Pancreas (tissue), 10 donors: ENCODE data around the gene SSH3. TPM values are rescaled to one million over a fixed set of nuclear protein-coding genes. Genes with fewer than 3 reads are reported as not detected.

ENCODE experiments used
- ATAC-seq, 4 donors: fragments of 200-7000 bp; cut with Tn5 transposase; one replicate each; pipeline versions ENCODE4 v1.8.0 to v1.9.1; 2020; ENCODE audit warnings: mild to moderate bottlenecking in 4 of 4, moderate library complexity in 4 of 4
- DNase-seq, 6 donors: peaks; one replicate each; pipeline ENCODE4 v3.0.0-alpha.2; 2020
- FAIRE-seq: peaks from 2 replicates; lab custom pipeline; 2012; peaks lifted over from hg19 to GRCh38; lab: Jason Lieb, UNC
- H3K27ac ChIP-seq, 4 donors: fragments of 200-600 bp; sonication (generic); 1 replicate in 3 of 4; 2 replicates in 1 of 4; pipeline versions ENCODE4 v1.5.0 to v1.8.0; 2020
- H3K27me3 ChIP-seq, 4 donors: fragments of 200-600 bp; one replicate each; pipeline ENCODE4 v1.8.0; 2021
- H3K36me3 ChIP-seq, 3 donors: fragments of 200-600 bp; sonication (generic) in 1 of 3; one replicate each; pipeline versions ENCODE4 v1.5.0 to v1.8.0; 2020 to 2021
- H3K4me1 ChIP-seq, 3 donors: fragments of 200-600 bp; one replicate each; pipeline ENCODE4 v1.8.0; 2021
- H3K4me3 ChIP-seq, 4 donors: fragments of 200-600 bp; sonication (generic) in 2 of 4; one replicate each; pipeline versions ENCODE4 v1.5.0 to v1.8.0; 2020 to 2021
- H3K9me3 ChIP-seq, 4 donors: fragments of 200-600 bp; one replicate each; pipeline ENCODE4 v1.8.0; 2021
- CTCF ChIP-seq, 4 donors: fragments of 200-600 bp; sonication (generic) in 3 of 4; IDR thresholded peaks; one replicate each; pipeline versions ENCODE4 v1.5.0 to v1.8.0; 2021; ENCODE audit warnings: antibody characterized with exemption in 4 of 4
- WGBS, 2 donors: extraction: QIAGEN DNeasy Blood & Tissue Kit; methylation state at CpG; one replicate each; pipeline ENCODE4 v1.1.7; 2013; 5-methylcytosine and 5-hydroxymethylcytosine counted together
- intact Hi-C, 3 donors: fragments of 100-400 bp; cut with DNase I; formaldehyde crosslinking; loops; one replicate each; pipeline versions ENCODE4 v1.11.1 to v1.14.2; 2022
- polyA plus RNA-seq, 2 donors: library from polyadenylated mRNA; stranded (reverse); fragments of 200-250 nt; gene quantifications; one replicate each; pipeline ENCODE4 v1.2.3, GENCODE V29; 2013
- total RNA-seq, 6 donors: library from RNA; stranded (reverse); fragmentation: NEBNext Ultra II Directional in 4 of 6; extraction: Animal tissue kit (Norgen Biotek cat#: 25700) in 4 of 6; gene quantifications; one replicate each; pipeline versions ENCODE4 v1.2.1 to v1.2.4, GENCODE V29; 2021 to 2023
- donor health status: healthy with polysubstance abuse.
- donor health status: DM: no; HTN: no; CAD: no; lungs with moderate emphysema.
- donor health status: DM: no; HTN: no; CAD: no.
- donor health status: control.
- donor health status: control.
- donor health status: Bipolar disorder and iron deficiency.
- donor health status: DM: yes; HTN: yes; CAD: no.
- donor health status: DM: no; HTN: no; CAD: no.
- donor health status: DM: no; HTN: no; CAD: no.
- donor health status: DM: yes; HTN: yes; CAD: no.

SSH3 gene
- total and polyA plus RNA-seq, 8 donors = 15.2 to 29.2 (median 23.3) TPM

GRCh38 chr11:67347964-67348749, 44.8 kb downstream of the SSH3 start:
- H3K27me3 ChIP-seq = no peaks in the 10 kb centered on the region
- no peaks in the 10 kb centered on the region for H3K36me3 ChIP-seq
- intact Hi-C loops = loop anchor here in 1 of 3 donors (5.0 kb wide), 1 partner anchor 34 kb away; no protein-coding TSS in a partner anchor
- H3K4me1 ChIP-seq = peaks cover 26 to 45% (median 27%) of the 10 kb centered on the region in 3 donors
- no peak for FAIRE-seq
- DNase-seq = no peak
- ATAC-seq = no peak
- H3K27ac ChIP-seq = peak overlapping the region in 1 of 4 donors; percentile 0
- H3K4me3 ChIP-seq = no peak overlapping the region
- H3K9me3 ChIP-seq = no peaks in the 10 kb centered on the region
- TF ChIP-seq CTCF (IDR thresholded peaks at IDR 0.05) = no peak
- WGBS, 2 donors = 69 to 73% methylated on average over 11 of the region's 11 CpGs

GRCh38 chr11:67349036-67349435, 45.7 kb downstream of the SSH3 start:
- DNase-seq = no peak
- intact Hi-C loops = loop anchor here in 1 of 3 donors (5.0 kb wide), 1 partner anchor 33 kb away; no protein-coding TSS in a partner anchor
- ATAC-seq = no peak
- Histone ChIP-seq H3K36me3 (no peaks in the 10 kb centered on the region), H3K27me3 (no peaks in the 10 kb centered on the region), H3K4me3 (no peak overlapping the region), H3K27ac (peak overlapping the region in 1 of 4 donors; percentile 0), H3K4me1 (peaks cover 27 to 45% (median 27%) of the 10 kb centered on the region in 3 donors), H3K9me3 (no peaks in the 10 kb centered on the region)
- 64 to 69% methylated on average over 5 of the region's 5 CpGs for WGBS, 2 donors
- no peak for FAIRE-seq
- TF ChIP-seq CTCF (IDR thresholded peaks at IDR 0.05) = no peak

GRCh38 chr11:67349457-67349856, 46.1 kb downstream of the SSH3 start:
- no peak for FAIRE-seq
- TF ChIP-seq CTCF (IDR thresholded peaks at IDR 0.05) = no peak

GRCh38 chr11:67349928-67350465, 46.7 kb downstream of the SSH3 start:
- peaks cover 26 to 50% (median 33%) of the 10 kb centered on the region in 3 donors for H3K4me1 ChIP-seq
- intact Hi-C loops = loop anchor here in 1 of 3 donors (5.0 kb wide), 1 partner anchor 32 kb away; no protein-coding TSS in a partner anchor
- no peak for TF ChIP-seq CTCF (IDR thresholded peaks at IDR 0.05)
- no peaks in the 10 kb centered on the region for H3K36me3 ChIP-seq
- H3K27ac ChIP-seq = no peak overlapping the region
- DNase-seq = peak in 1 of 6 donors; percentile 15
- WGBS, 2 donors = 83 to 88% methylated on average over 4 of the region's 4 CpGs
- H3K4me3 ChIP-seq = no peak overlapping the region
- no peak for ATAC-seq
- no peaks in the 10 kb centered on the region for H3K27me3 ChIP-seq
- FAIRE-seq = no peak
- H3K9me3 ChIP-seq = no peaks in the 10 kb centered on the region

More at GRCh38 chr11:67349457-67349856, 46.1 kb downstream of the SSH3 start:
- H3K27ac ChIP-seq = no peak overlapping the region
- H3K36me3 ChIP-seq = no peaks in the 10 kb centered on the region
- peak in 1 of 6 donors; percentile 21 for DNase-seq
- intact Hi-C loops = loop anchor here in 1 of 3 donors (5.0 kb wide), 1 partner anchor 33 kb away; no protein-coding TSS in a partner anchor
- no peak overlapping the region for H3K4me3 ChIP-seq
- peaks cover 27 to 50% (median 31%) of the 10 kb centered on the region in 3 donors for H3K4me1 ChIP-seq
- ATAC-seq = no peak
- 90% methylated on average over 2 of the region's 2 CpGs for WGBS, 2 donors
- H3K27me3 ChIP-seq = no peaks in the 10 kb centered on the region
- H3K9me3 ChIP-seq = no peaks in the 10 kb centered on the region
